ENCODE data around the gene KSR1. TPM values are rescaled to one million over a fixed set of nuclear protein-coding genes. Genes with fewer than 3 reads are reported as not detected.
"Not testable (repeated sequence)": the region's sequence is repeated elsewhere in the genome, so short reads cannot be mapped to it uniquely, and the experiment has no call there.

Gene KSR1
- total RNA-seq, 8 experiments from 2014 or later, result 11.2 to 34.1 (median 17.6) TPM

- 95 to 100% methylated on average over 2 to 4 of the region's 4 CpGs; no CpG with 5 or more reads in 8 of the 10 experiments for WGBS, 10 experiments
- Histone ChIP-seq H3K4me3 (no peak overlapping the region), H3K27ac (no peak overlapping the region), H3K4me1 (replicated peaks in 1 of 2) (peaks cover 0 to 3% of the 10 kb centered on the region in 2 donors)
- no peak for ATAC-seq (replicated peaks in 6 of 8)
- in situ Hi-C loops (cut with MboI; ENCODE audit: low pct_unique_long_range_greater_than_20kb in 2 of 9, low sequenced_read_pairs in 9 of 9, unreplicated experiment in 9 of 9), result loop anchor here in 2 of 9 experiments (25.0 kb wide), 2 partner anchors 93 to 107 kb away; no protein-coding TSS in a partner anchor
Observed at GRCh38 chr17:27419156-27419555, 37.1 kb upstream of the KSR1 start.

GRCh38 chr17:27420211-27420950, 35.9 kb upstream of the KSR1 start:
- H3K27ac ChIP-seq, result no peak overlapping the region
- 0 to 100% (median 28%) methylated on average over 1 to 2 of the region's 9 CpGs; no CpG with 5 or more reads in 7 of the 10 experiments for WGBS, 10 experiments
- no peaks in the 10 kb centered on the region for H3K4me1 ChIP-seq (replicated peaks in 1 of 2)
- no peak overlapping the region for H3K4me3 ChIP-seq
- no peak for ATAC-seq (replicated peaks in 6 of 8)
- in situ Hi-C loops (cut with MboI; ENCODE audit: low pct_unique_long_range_greater_than_20kb in 2 of 9, low sequenced_read_pairs in 9 of 9, unreplicated experiment in 9 of 9), result loop anchor here in 2 of 9 experiments (25.0 kb wide), 2 partner anchors 92 to 108 kb away; no protein-coding TSS in a partner anchor

GRCh38 chr17:27421111-27421510, 35.1 kb upstream of the KSR1 start:
- Histone ChIP-seq H3K4me1 (replicated peaks in 1 of 2) (no peaks in the 10 kb centered on the region), H3K27ac (no peak overlapping the region), H3K4me3 (no peak overlapping the region)
- in situ Hi-C loops (cut with MboI; ENCODE audit: low pct_unique_long_range_greater_than_20kb in 2 of 9, low sequenced_read_pairs in 9 of 9, unreplicated experiment in 9 of 9), result loop anchor here in 2 of 9 experiments (25.0 kb wide), 2 partner anchors 91 to 109 kb away; no protein-coding TSS in a partner anchor
- WGBS, 10 experiments, result 100% methylated on average over 1 of the region's 10 CpGs; no CpG with 5 or more reads in 8 of the 10 experiments
- ATAC-seq (replicated peaks in 6 of 8), result no peak

DNA sequence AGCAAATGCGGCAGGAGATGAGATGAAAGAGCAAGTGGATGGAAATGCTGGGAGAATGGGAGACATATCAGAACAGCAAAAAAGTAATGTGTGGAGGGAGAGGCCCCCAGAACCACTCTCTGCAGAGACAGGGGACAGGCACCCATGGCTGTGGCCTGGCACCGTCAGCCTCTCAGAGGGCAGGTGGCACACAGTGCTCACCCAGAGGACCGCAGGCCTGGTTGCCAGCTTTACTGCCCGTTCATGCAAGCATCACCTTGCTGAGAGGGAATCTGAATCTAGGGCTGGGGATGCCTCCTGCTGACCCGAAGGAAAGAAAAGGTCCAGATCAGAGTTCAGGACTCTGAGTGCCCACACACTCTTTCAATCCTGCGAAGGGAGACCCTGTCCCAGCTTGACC, 34.6 kb upstream of the KSR1 start:
- H3K4me3 ChIP-seq; H3K27ac ChIP-seq; H3K4me1 ChIP-seq (replicated peaks in 1 of 2); ATAC-seq (replicated peaks in 6 of 8): not testable (repeated sequence)
- WGBS, 10 experiments, result 40 to 100% (median 83%) methylated on average over 1 to 3 of the region's 6 CpGs; no CpG with 5 or more reads in 3 of the 10 experiments
- in situ Hi-C loops (cut with MboI; ENCODE audit: low pct_unique_long_range_greater_than_20kb in 2 of 9, low sequenced_read_pairs in 9 of 9, unreplicated experiment in 9 of 9), result loop anchor here in 2 of 9 experiments (25.0 kb wide), 2 partner anchors 91 to 109 kb away; no protein-coding TSS in a partner anchor

DNA sequence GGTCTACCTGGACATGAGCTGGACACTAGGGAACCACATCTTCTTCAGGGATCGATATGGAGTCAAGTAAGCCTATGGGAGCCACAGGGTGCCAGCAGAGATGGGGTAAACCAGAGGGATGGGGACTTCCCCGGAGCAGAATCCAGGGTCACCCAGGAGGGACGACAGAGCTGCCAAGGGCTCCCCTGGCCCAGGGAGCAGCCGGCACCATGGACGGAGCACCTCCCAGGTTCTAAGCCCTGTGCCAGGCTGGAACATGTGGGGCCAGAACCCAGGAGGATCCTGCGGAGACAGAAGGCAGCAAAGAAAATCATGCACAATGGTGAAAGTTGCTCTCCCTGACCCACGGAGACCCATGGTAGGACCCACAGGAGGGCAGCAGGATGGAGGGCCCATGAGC, 33.6 kb upstream of the KSR1 start:
- in situ Hi-C loops (cut with MboI; ENCODE audit: low pct_unique_long_range_greater_than_20kb in 2 of 9, low sequenced_read_pairs in 9 of 9, unreplicated experiment in 9 of 9), result loop anchor here in 2 of 9 experiments (25.0 kb wide), 2 partner anchors 90 to 110 kb away; no protein-coding TSS in a partner anchor
- H3K27ac ChIP-seq, result no peak overlapping the region
- ATAC-seq (replicated peaks in 6 of 8), result no peak
- H3K4me3 ChIP-seq, result no peak overlapping the region
- 60 to 100% (median 89%) methylated on average over 1 to 5 of the region's 7 CpGs; no CpG with 5 or more reads in 3 of the 10 experiments for WGBS, 10 experiments
- H3K4me1 ChIP-seq (replicated peaks in 1 of 2), result no peaks in the 10 kb centered on the region

DNA sequence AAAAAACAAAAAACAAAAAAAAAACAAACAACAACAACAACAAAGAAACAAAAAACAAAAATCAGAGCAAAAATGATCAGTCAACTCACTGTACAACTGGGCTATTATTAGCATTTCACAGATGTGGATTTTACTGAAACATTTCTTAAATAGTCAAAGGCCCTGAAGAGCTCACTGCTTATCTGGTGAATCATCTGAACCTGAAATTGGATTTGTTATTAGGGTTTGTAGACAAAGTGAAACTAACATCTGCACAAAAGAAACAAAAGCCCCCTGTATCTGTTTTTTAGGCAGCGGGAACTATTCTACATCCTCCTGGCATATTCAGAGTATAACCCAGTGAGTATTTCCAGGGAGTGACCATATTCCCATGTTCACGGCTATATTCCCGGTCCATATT, 32.6 kb upstream of the KSR1 start:
- no peaks in the 10 kb centered on the region for H3K4me1 ChIP-seq (replicated peaks in 1 of 2)
- 35 to 100% (median 95%) methylated on average over 1 to 3 of the region's 3 CpGs; no CpG with 5 or more reads in 2 of the 10 experiments for WGBS, 10 experiments
- in situ Hi-C loops (cut with MboI; ENCODE audit: low pct_unique_long_range_greater_than_20kb in 2 of 9, low sequenced_read_pairs in 9 of 9, unreplicated experiment in 9 of 9), result loop anchor here in 2 of 9 experiments (25.0 kb wide), 2 partner anchors 89 to 111 kb away; no protein-coding TSS in a partner anchor
- H3K4me3 ChIP-seq, result no peak overlapping the region
- no peak overlapping the region for H3K27ac ChIP-seq
- no peak for ATAC-seq (replicated peaks in 6 of 8)

- in situ Hi-C loops (cut with MboI; ENCODE audit: low pct_unique_long_range_greater_than_20kb in 2 of 9, low sequenced_read_pairs in 9 of 9, unreplicated experiment in 9 of 9), result loop anchor here in 2 of 9 experiments (25.0 kb wide), 2 partner anchors 88 to 112 kb away; no protein-coding TSS in a partner anchor
- no peaks in the 10 kb centered on the region for H3K4me1 ChIP-seq (replicated peaks in 1 of 2)
- H3K4me3 ChIP-seq, result no peak overlapping the region
- H3K27ac ChIP-seq, result no peak overlapping the region
- 50 to 100% (median 87%) methylated on average over 1 to 8 of the region's 10 CpGs; no CpG with 5 or more reads in 3 of the 10 experiments for WGBS, 10 experiments
- ATAC-seq (replicated peaks in 6 of 8), result no peak
Observed at GRCh38 chr17:27424516-27424915, 31.7 kb upstream of the KSR1 start.

- in situ Hi-C loops (cut with MboI; ENCODE audit: low pct_unique_long_range_greater_than_20kb in 2 of 9, low sequenced_read_pairs in 9 of 9, unreplicated experiment in 9 of 9), result loop anchor here in 2 of 9 experiments (25.0 kb wide), 2 partner anchors 87 to 113 kb away; no protein-coding TSS in a partner anchor
- WGBS, 10 experiments, result 92 to 95% methylated on average over 2 to 4 of the region's 8 CpGs; no CpG with 5 or more reads in 8 of the 10 experiments
- Histone ChIP-seq H3K4me3 (no peak overlapping the region), H3K27ac (no peak overlapping the region), H3K4me1 (replicated peaks in 1 of 2) (no peaks in the 10 kb centered on the region)
- ATAC-seq (replicated peaks in 6 of 8), result no peak
Observed at GRCh38 chr17:27424941-27425340, 31.3 kb upstream of the KSR1 start.

- H3K4me1 ChIP-seq (replicated peaks in 1 of 2); in situ Hi-C loops (cut with MboI; ENCODE audit: low pct_unique_long_range_greater_than_20kb in 2 of 9, low sequenced_read_pairs in 9 of 9, unreplicated experiment in 9 of 9); H3K4me3 ChIP-seq; ATAC-seq (replicated peaks in 6 of 8); H3K27ac ChIP-seq: not testable (repeated sequence)
- WGBS, 10 experiments, result no CpG with 5 or more reads among the region's 6 CpGs
Observed at GRCh38 chr17:27425571-27425970, 30.7 kb upstream of the KSR1 start.

GRCh38 chr17:27425991-27426390, 30.3 kb upstream of the KSR1 start:
- Histone ChIP-seq H3K4me3 (no peak overlapping the region), H3K4me1 (replicated peaks in 1 of 2) (no peaks in the 10 kb centered on the region), H3K27ac (no peak overlapping the region)
- no peak for ATAC-seq (replicated peaks in 6 of 8)
- WGBS, 10 experiments, result 40% methylated on average over 1 of the region's 3 CpGs; no CpG with 5 or more reads in 9 of the 10 experiments
- in situ Hi-C loops (cut with MboI; ENCODE audit: low pct_unique_long_range_greater_than_20kb in 2 of 9, low sequenced_read_pairs in 9 of 9, unreplicated experiment in 9 of 9), result no loop called here

- H3K27ac ChIP-seq; H3K4me1 ChIP-seq (replicated peaks in 1 of 2); ATAC-seq (replicated peaks in 6 of 8); in situ Hi-C loops (cut with MboI; ENCODE audit: low pct_unique_long_range_greater_than_20kb in 2 of 9, low sequenced_read_pairs in 9 of 9, unreplicated experiment in 9 of 9); H3K4me3 ChIP-seq: not testable (repeated sequence)
- WGBS, 10 experiments, result 20% methylated on average over 1 of the region's 3 CpGs; no CpG with 5 or more reads in 9 of the 10 experiments
Observed at GRCh38 chr17:27426471-27426870, 29.8 kb upstream of the KSR1 start.

DNA sequence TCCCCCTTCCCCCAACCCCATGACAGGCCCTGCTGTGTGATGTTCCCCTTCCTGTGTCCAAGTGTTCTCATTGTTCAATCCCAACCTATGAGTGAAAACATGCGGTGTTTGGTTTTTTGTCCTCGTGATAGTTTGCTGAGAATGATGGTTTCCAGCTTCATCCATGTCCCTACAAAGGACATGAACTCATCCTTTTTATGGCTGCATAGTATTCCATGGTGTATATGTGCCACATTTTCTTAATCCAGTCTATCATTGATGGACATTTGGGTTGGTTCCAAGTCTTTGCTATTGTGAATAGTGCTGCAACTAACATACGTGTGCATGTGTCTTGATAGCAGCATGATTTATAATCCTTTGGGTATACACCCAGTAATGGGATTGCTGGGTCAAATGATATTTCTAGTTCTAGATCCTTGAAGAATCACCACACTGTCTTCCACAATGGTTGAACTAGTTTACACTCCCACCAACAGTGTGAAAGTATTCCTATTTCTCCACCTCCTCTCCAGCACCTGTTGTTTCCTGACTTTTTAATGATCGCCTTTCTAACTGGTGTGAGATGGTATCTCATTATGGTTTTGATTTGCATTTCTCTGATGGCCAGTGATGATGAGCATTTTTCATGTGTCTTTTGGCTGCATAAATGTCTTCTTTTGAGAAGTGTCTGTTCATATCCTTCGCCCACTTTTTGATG, 28.9 kb upstream of the KSR1 start:
- H3K4me1 ChIP-seq (replicated peaks in 1 of 2); in situ Hi-C loops (cut with MboI; ENCODE audit: low pct_unique_long_range_greater_than_20kb in 2 of 9, low sequenced_read_pairs in 9 of 9, unreplicated experiment in 9 of 9); H3K27ac ChIP-seq; H3K4me3 ChIP-seq; ATAC-seq (replicated peaks in 6 of 8): not testable (repeated sequence)
- 71 to 100% (median 100%) methylated on average over 1 to 2 of the region's 5 CpGs; no CpG with 5 or more reads in 5 of the 10 experiments for WGBS, 10 experiments
